HUES48 (cell line): ENCODE measurements around the gene PSMB11.
"Not testable (repeated sequence)": the region's sequence is repeated elsewhere in the genome, so short reads cannot be mapped to it uniquely, and the experiment has no call there.

Experiments used
- H3K27ac ChIP-seq: one replicate; pipeline ENCODE4 v1.7.0; 2013; ENCODE audit warnings: low read depth, low read length, inconsistent platforms
- H3K27me3 ChIP-seq: 2 replicates; pipeline ENCODE4 v1.6.1; 2013; ENCODE audit warnings: mild to moderate bottlenecking, low read length; ENCODE audit not compliant: control insufficient read depth, insufficient read depth
- H3K36me3 ChIP-seq: 2 replicates; pipeline ENCODE4 v1.6.1; 2013; ENCODE audit warnings: low read length; ENCODE audit not compliant: control insufficient read depth, insufficient read depth
- H3K4me1 ChIP-seq: 2 replicates; pipeline ENCODE4 v1.6.1; 2013; ENCODE audit warnings: mild to moderate bottlenecking, low read length; ENCODE audit not compliant: control insufficient read depth, insufficient read depth
- H3K4me3 ChIP-seq: 2 replicates; pipeline ENCODE4 v1.5.1; 2013; ENCODE audit warnings: mild to moderate bottlenecking, low read depth, low read length
- H3K9ac ChIP-seq: 2 replicates; pipeline ENCODE4 v1.6.1; 2013; ENCODE audit warnings: mild to moderate bottlenecking, low read depth, low read length, moderate library complexity
- H3K9me3 ChIP-seq: 2 replicates; pipeline ENCODE4 v1.6.1; 2013; ENCODE audit warnings: low read length; ENCODE audit not compliant: control insufficient read depth, insufficient read depth

PSMB11 gene

GRCh38 chr14:23004274-23004673 lies 37.7 kb upstream of the PSMB11 start:
- not testable (repeated sequence) for H3K27ac ChIP-seq, H3K9ac ChIP-seq, H3K9me3 ChIP-seq, H3K4me3 ChIP-seq, H3K36me3 ChIP-seq, H3K27me3 ChIP-seq
- peaks cover 13% of the 10 kb centered on the region for H3K4me1 ChIP-seq

- Histone ChIP-seq H3K9ac (no peak overlapping the region), H3K4me3 (peak overlapping the region; percentile 78), H3K36me3 (no peaks in the 10 kb centered on the region), H3K27ac (no peak overlapping the region), H3K27me3 (no peaks in the 10 kb centered on the region), H3K4me1 (peaks cover 16% of the 10 kb centered on the region), H3K9me3 (no peaks in the 10 kb centered on the region)
These were observed 36.4 kb upstream of the PSMB11 start for GRCh38 chr14:23005451-23006187.

GRCh38 chr14:23006188-23006534 lies 35.9 kb upstream of the PSMB11 start:
- no peaks in the 10 kb centered on the region for H3K36me3 ChIP-seq
- peaks cover 16% of the 10 kb centered on the region for H3K4me1 ChIP-seq
- H3K9me3 ChIP-seq, result no peaks in the 10 kb centered on the region
- H3K9ac ChIP-seq, result peak overlapping the region; percentile 89
- H3K27ac ChIP-seq, result peak overlapping the region; percentile 96
- H3K4me3 ChIP-seq, result peak overlapping the region; percentile 78
- H3K27me3 ChIP-seq, result no peaks in the 10 kb centered on the region

GRCh38 chr14:23006544-23007419 lies 35.2 kb upstream of the PSMB11 start:
- Histone ChIP-seq H3K27me3 (no peaks in the 10 kb centered on the region), H3K27ac (peak overlapping the region; percentile 96), H3K4me3 (peak overlapping the region; percentile 78), H3K4me1 (peaks cover 16% of the 10 kb centered on the region), H3K36me3 (no peaks in the 10 kb centered on the region), H3K9ac (peak overlapping the region; percentile 89), H3K9me3 (no peaks in the 10 kb centered on the region)

- peaks cover 16% of the 10 kb centered on the region for H3K4me1 ChIP-seq
- H3K27me3 ChIP-seq, result no peaks in the 10 kb centered on the region
- no peaks in the 10 kb centered on the region for H3K36me3 ChIP-seq
- no peaks in the 10 kb centered on the region for H3K9me3 ChIP-seq
- no peak overlapping the region for H3K9ac ChIP-seq
- no peak overlapping the region for H3K27ac ChIP-seq
- H3K4me3 ChIP-seq, result no peak overlapping the region
These were observed 33.2 kb upstream of the PSMB11 start for GRCh38 chr14:23008831-23009230.

GRCh38 chr14:23009483-23009938 lies 32.5 kb upstream of the PSMB11 start:
- no peaks in the 10 kb centered on the region for H3K27me3 ChIP-seq
- H3K9me3 ChIP-seq, result no peaks in the 10 kb centered on the region
- no peaks in the 10 kb centered on the region for H3K36me3 ChIP-seq
- H3K4me3 ChIP-seq, result peak overlapping the region; percentile 50
- H3K27ac ChIP-seq, result no peak overlapping the region
- peaks cover 16% of the 10 kb centered on the region for H3K4me1 ChIP-seq
- no peak overlapping the region for H3K9ac ChIP-seq

DNA sequence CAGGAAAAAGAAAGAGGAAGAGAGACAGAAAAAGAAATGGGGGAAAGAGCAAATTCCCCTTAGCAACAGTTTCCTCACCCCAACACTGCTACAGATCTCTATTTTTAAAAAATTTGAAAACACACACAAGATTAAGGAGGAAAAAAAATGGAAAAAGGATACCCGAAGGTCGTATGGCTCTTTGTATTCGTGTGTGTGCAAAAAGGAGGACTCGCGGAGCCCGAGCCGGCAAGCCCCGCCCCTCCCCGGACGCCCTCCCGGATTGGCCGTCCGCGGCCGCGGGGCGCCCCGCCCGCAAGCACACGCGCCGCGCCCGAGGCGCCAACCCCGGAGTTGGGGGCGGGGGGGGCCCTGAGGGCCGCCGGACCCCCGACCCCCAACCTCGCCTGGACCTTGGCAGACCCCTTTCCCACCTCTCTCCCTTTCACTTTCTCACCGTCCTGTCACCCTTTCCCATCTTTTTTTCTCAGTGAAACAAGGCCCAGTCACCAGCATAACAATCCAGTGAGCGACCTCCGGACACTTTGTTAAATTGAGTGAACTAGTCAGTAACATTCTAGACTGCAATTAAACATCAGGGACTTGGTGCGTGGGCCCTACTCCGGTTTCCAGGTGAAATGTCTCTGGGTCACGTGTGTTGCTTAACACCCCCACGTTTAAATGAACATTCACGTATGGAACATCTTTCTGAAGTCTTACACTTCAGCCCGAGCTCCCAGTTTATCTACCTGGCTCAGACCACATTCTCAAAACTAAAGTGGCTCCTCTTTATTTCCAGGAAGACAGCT lies 31.9 kb upstream of the PSMB11 start, which contains the start of gene C14orf93:
Gene C14orf93 (minus strand): TSS at position 205 of the 788 bp plus-strand sequence. CDS start 11,120 bp downstream, outside the sequence.
- peak within 1 kb of the TSS; percentile 54 for H3K27ac ChIP-seq
- peak within 1 kb of the TSS; percentile 50 for H3K4me3 ChIP-seq
- no peaks in the 10 kb centered on the region for H3K27me3 ChIP-seq
- no peaks in the 10 kb centered on the region for H3K9me3 ChIP-seq
- H3K36me3 ChIP-seq, result no peaks in the 10 kb centered on the region
- H3K9ac ChIP-seq, result peak within 1 kb of the TSS; percentile 10; the same call in 1 of the 2 replicates
- peaks cover 16% of the 10 kb centered on the region for H3K4me1 ChIP-seq

DNA sequence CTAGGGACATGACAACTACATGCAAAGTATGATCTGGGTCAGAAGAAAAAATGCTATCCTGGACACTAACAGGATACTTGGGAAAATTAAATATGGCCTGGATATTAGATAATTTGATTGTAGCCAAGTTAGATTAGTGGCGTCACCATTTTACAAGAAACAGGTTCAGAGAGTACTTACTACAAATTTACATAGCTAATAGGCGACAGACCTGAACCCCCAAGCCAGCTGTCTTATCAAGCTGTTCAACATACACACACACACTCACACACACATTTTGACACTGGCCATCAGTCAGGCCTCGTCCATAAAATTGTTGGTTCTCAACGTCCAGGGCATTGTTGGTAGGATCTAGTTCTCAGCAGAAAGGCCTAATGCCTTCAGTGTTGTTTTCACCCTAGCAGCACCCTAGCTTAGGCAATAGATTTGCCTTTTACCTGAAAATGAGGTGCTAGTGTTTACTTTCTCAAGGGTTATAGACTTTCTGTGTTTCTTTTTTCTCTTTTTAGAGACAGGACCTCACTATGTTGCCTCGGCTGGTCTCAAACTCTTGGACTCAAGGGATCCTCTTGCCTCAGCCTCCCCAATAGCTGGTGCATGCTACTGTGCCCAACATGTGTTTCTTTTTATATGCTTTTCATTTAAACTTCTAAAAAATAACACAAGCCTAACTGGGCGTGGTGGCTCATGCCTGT lies 28.8 kb upstream of the PSMB11 start:
- H3K4me3 ChIP-seq, result no peak overlapping the region
- peaks cover 3% of the 10 kb centered on the region; the same call in 1 of the 2 replicates for H3K4me1 ChIP-seq
- no peaks in the 10 kb centered on the region for H3K36me3 ChIP-seq
- H3K27me3 ChIP-seq, result no peaks in the 10 kb centered on the region
- no peak overlapping the region for H3K27ac ChIP-seq
- no peak overlapping the region for H3K9ac ChIP-seq
- no peaks in the 10 kb centered on the region for H3K9me3 ChIP-seq

GRCh38 chr14:23013749-23014054 lies 28.3 kb upstream of the PSMB11 start:
- H3K4me3 ChIP-seq, H3K9ac ChIP-seq, H3K4me1 ChIP-seq, H3K27me3 ChIP-seq, H3K9me3 ChIP-seq, H3K27ac ChIP-seq, H3K36me3 ChIP-seq: not testable (repeated sequence)

DNA sequence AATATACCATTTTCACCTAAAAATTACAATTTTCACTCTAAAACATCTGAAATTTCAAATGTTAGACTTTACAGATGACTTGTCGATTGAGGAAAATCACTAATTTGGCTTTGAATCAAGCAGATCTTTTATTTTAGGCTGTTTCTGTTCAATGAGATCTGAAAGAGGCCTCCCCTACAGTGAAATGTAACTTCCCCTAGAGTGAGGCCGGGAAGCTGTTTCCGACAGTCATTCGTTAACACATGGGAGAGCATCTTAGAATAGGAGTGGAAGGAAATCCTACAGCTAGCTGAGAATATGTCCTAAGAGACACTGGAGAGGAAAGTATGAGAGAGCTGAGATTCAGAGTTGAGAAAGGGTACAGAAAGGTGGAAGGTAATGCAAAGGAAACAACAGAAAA lies 26.4 kb upstream of the PSMB11 start:
- Histone ChIP-seq H3K9me3 (no peaks in the 10 kb centered on the region), H3K9ac (no peak overlapping the region), H3K4me3 (no peak overlapping the region), H3K27me3 (no peaks in the 10 kb centered on the region), H3K27ac (no peak overlapping the region), H3K36me3 (no peaks in the 10 kb centered on the region), H3K4me1 (no peaks in the 10 kb centered on the region)
